ENCODE data around the gene DOCK9.
"Not testable (repeated sequence)": the region's sequence is repeated elsewhere in the genome, so short reads cannot be mapped to it uniquely, and the experiment has no call there.

DOCK9 gene

GRCh38 chr13:98912846-98913245, 65.0 kb downstream of the DOCK9 start:
- DNase-seq, result no peak

- peak; percentile 58 for DNase-seq
Measured at GRCh38 chr13:98910501-98910951, 67.3 kb downstream of the DOCK9 start.

- no peak for DNase-seq
Measured at GRCh38 chr13:98909016-98909415, 68.8 kb downstream of the DOCK9 start.

- no peak for DNase-seq
Measured at GRCh38 chr13:98906746-98907502, 70.9 kb downstream of the DOCK9 start.

- DNase-seq, result no peak
Measured at GRCh38 chr13:98905199-98905598, 72.7 kb downstream of the DOCK9 start.

- peak; percentile 68 for DNase-seq
Measured at GRCh38 chr13:98900442-98900841, 77.4 kb downstream of the DOCK9 start.

GRCh38 chr13:98897706-98898105, 80.2 kb downstream of the DOCK9 start:
- no peak for DNase-seq

- DNase-seq, result no peak
Measured at GRCh38 chr13:98896868-98897144, 81.1 kb downstream of the DOCK9 start.

GRCh38 chr13:98896083-98896867, 81.6 kb downstream of the DOCK9 start:
- DNase-seq, result no peak

- not testable (repeated sequence) for DNase-seq
Measured at GRCh38 chr13:98894814-98895213, 83.0 kb downstream of the DOCK9 start.

- no peak for DNase-seq
Measured at GRCh38 chr13:98893371-98893770, 84.5 kb downstream of the DOCK9 start.

GRCh38 chr13:98892821-98893220, 85.0 kb downstream of the DOCK9 start:
- DNase-seq, result no peak

- no peak for DNase-seq
Measured at GRCh38 chr13:98892077-98892476, 85.8 kb downstream of the DOCK9 start.

GRCh38 chr13:98890925-98891324, 86.9 kb downstream of the DOCK9 start:
- DNase-seq, result no peak

GRCh38 chr13:98890186-98890585, 87.7 kb downstream of the DOCK9 start:
- DNase-seq, result peak; percentile 94

GRCh38 chr13:98889419-98890085, 88.3 kb downstream of the DOCK9 start:
- no peak for DNase-seq

GRCh38 chr13:98888890-98889279, 89.0 kb downstream of the DOCK9 start:
- no peak for DNase-seq

- DNase-seq, result no peak
Measured at GRCh38 chr13:98888222-98888889, 89.5 kb downstream of the DOCK9 start.

- no peak for DNase-seq
Measured at GRCh38 chr13:98886587-98887230, 91.2 kb downstream of the DOCK9 start.

- DNase-seq, result no peak
Measured at GRCh38 chr13:98885600-98885999, 92.3 kb downstream of the DOCK9 start.

GRCh38 chr13:98883998-98884397, 93.9 kb downstream of the DOCK9 start:
- no peak for DNase-seq

GRCh38 chr13:98881390-98881789, 96.5 kb downstream of the DOCK9 start:
- DNase-seq, result peak; percentile 15

- DNase-seq, result no peak
Measured at GRCh38 chr13:98880677-98881076, 97.2 kb downstream of the DOCK9 start.

Measured in fibroblast of skin of abdomen (primary cell).